ENCODE measurements around the gene RAE1.

- no peak for TF ChIP-seq GATA2 (IDR thresholded peaks at IDR 0.05; ENCODE audit: low read depth, low read length)
- TF ChIP-seq GATA3 (IDR thresholded peaks at IDR 0.05; ENCODE audit: low read depth, low read length): no peak
These were observed 30.8 kb downstream of the RAE1 start for GRCh38 chr20:57381596-57382503.
